Cardiac fibroblast (primary cell): ENCODE data around the gene ARHGEF6.

Experiments
- DNase-seq, 2 donors: peaks; one replicate each; pipeline versions ENCODE4 v3.0.0 to v3.0.0-alpha.2; 2010; ENCODE audit warnings: low read depth in 2 of 2
- H3K4me3 ChIP-seq, 2 donors: replicated peaks in 1 of 2; 1 replicate in 1 of 2; 2 replicates in 1 of 2; pipeline ENCODE4 v1.5.1; 2011; ENCODE audit warnings: low read depth in 2 of 2, low read length in 2 of 2, mild to moderate bottlenecking in 2 of 2, moderate library complexity in 1 of 2
- TF ChIP-seq, protein P1 (sequence below): IDR thresholded peaks from one replicate; pipeline ENCODE4 v1.5.1; 2011; ENCODE audit warnings: low read depth, mild to moderate bottlenecking, low read length, inconsistent platforms

ARHGEF6 gene

DNA sequence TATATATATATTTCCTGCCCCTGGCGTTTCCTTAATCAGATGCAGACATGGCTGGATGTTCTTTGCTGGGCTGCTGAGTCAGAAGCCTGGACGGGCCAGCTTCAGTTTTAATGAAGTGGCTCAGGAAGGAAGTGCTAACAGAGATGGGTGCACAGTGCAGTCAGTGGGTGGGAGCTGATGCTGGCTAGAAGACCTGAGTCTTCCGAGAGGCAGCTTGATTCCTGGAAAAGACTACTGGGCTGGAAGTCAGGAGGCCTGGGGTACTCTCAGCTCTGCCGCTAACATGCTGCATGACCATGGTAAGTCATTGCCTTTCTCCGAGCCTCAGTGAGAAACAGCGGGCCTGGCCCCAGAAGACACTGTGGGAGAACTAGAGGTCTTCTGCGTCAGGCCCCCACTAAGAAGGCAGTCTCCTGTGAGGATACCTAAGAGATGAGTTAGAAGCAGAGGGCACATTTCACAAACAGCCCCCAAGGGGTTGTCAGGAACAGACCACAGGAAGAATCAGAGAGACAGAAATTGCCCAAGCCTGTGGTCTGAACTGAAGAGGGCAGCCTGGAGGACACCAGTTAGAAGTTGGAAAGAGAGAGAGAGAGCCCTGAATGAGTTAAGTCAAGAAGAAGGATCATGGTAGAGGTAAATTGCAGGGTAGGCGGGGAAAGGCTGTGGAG, 141.1 kb downstream of the ARHGEF6 start:
- TF ChIP-seq, protein P1, sequence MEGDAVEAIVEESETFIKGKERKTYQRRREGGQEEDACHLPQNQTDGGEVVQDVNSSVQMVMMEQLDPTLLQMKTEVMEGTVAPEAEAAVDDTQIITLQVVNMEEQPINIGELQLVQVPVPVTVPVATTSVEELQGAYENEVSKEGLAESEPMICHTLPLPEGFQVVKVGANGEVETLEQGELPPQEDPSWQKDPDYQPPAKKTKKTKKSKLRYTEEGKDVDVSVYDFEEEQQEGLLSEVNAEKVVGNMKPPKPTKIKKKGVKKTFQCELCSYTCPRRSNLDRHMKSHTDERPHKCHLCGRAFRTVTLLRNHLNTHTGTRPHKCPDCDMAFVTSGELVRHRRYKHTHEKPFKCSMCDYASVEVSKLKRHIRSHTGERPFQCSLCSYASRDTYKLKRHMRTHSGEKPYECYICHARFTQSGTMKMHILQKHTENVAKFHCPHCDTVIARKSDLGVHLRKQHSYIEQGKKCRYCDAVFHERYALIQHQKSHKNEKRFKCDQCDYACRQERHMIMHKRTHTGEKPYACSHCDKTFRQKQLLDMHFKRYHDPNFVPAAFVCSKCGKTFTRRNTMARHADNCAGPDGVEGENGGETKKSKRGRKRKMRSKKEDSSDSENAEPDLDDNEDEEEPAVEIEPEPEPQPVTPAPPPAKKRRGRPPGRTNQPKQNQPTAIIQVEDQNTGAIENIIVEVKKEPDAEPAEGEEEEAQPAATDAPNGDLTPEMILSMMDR = no peak
- H3K4me3 ChIP-seq = no peak overlapping the region
- peak; percentile 5 to 13 for DNase-seq

DNA sequence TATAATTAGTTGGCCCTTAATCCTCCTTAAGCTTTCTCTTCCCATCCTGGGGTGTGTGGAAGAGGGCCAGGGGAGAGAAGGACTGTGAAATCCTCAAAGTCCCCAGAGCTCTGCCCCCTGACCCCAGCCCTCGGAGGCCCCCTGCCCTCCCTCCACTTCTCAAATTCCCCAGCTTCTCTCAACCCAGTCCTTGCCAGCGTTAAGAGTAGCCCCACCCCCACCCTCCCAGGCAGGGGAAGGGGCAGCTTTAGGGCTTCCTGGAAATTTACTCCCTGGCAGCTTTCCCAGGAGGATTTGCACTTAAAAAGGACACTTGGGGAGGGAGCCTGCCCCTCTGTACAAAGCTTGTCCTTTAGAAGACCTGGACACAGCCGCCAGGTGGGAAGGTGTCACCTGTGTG, 144.6 kb downstream of the ARHGEF6 start:
- no peak for DNase-seq
- no peak overlapping the region for H3K4me3 ChIP-seq
- TF ChIP-seq, protein P1 = no peak

DNA sequence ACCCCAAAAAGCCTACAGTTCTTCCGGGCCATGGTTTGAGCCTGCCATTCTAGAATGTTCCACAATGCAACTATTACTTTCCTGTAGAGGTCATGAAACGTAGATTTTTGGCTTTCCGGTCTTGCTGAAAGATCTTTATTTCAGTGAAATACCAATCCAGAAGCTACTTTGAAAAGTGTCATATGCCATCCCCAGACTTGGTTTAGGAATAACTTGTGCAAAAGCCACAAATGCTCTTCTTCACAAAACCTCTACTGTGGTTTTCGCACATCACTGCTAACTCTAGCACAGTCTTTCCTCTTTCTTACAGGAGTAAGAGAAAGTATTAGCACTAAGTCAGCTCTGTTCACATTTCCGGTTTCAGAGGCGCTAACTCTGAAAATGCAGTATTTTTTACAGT, 145.5 kb downstream of the ARHGEF6 start:
- H3K4me3 ChIP-seq = no peak overlapping the region
- TF ChIP-seq, protein P1 = no peak
- no peak for DNase-seq

DNA sequence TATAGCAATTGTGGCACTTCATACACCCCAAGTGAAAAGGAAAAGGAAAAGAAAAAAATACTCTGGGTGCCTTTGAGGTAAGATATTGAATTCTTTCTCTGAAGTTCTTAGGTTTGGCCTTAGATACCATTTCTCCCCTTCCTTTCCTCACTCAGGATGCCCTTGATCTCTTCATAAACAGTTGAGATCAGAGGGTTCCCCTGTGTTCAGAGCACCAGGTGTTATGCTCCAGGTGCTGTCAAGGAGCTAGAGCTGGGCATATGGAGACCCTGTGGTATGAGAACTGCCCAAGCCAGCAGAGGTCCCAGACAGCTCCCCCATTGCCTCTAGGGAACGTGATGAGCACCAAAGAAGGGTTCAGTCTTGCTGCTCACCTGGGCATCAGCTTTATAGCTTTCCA, 149.9 kb downstream of the ARHGEF6 start:
- H3K4me3 ChIP-seq = no peak overlapping the region
- DNase-seq = no peak
- TF ChIP-seq, protein P1 = no peak

DNA sequence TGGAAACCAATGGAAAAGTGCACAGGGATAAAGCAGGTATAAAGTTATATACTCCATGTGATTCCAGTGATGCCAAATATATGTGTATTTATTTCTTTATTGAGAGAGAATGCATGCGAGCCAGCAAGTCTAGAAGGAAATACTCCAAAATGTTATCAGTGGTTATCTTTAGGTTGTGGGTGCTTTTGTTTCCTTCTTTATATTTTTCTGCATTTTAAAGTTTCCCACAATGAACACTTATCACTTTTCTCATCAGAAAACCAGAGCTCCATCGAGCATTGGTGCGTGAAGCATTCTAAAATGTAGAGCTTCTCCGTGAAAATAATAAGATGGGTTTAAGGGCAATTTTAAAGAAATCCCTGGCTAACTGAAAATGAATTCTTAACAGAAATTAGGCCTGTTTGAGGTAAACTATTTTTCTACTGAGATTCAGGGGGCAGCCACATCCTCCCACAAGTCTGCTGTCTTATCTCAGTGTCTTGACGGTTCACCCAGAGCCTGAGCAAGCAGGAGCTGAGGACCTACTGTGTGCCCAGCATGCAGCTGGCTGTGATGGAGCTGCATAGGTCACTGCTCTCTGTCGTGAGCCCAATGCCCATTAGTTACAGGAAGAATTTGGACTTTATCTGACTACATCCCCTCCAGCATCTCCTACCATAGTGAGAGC, 151.5 kb downstream of the ARHGEF6 start:
- TF ChIP-seq, protein P1 = no peak
- DNase-seq = no peak
- no peak overlapping the region for H3K4me3 ChIP-seq

DNA sequence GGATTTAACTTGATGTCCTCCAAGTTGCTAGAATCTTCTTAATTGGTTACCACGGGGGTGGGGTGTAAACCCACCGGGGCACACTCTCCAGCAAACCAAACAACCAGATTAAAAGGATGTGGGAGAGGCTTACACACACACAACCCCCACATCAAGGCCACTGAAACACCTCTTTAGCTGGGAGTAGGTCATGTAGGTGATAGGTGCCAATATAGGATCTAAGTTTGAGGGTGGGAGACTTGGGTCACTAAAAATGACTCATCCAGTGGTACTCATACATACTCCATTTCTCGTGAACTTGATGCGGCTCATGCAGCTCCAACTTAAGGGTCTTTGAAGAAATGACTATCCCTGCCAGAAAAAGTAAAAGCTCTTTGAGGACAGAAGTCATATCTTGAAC, 153.3 kb downstream of the ARHGEF6 start:
- TF ChIP-seq, protein P1 = no peak
- DNase-seq = no peak
- H3K4me3 ChIP-seq = no peak overlapping the region
